GM10266 (cell line): ENCODE results near the gene RDH5.
A peak's percentile ranks its signal among the peaks of the same experiment; 100 is the strongest.

ENCODE experiments used
- DNase-seq: peaks from one replicate; pipeline ENCODE4 v3.0.0; 2012; ENCODE audit errors: extremely low spot score
- CTCF ChIP-seq: IDR thresholded peaks from 2 replicates; pipeline ENCODE4 v1.5.1; 2012; ENCODE audit warnings: mild to moderate bottlenecking, low read depth; ENCODE audit not compliant: control insufficient read depth, insufficient read depth; ENCODE audit errors: missing control alignments

Gene RDH5

GRCh38 chr12:55728939-55729818, 9.0 kb downstream of the RDH5 start, which contains the start of gene CD63:
TSS of gene CD63 (minus strand) at chr12:55729009. CDS start at chr12:55728341, 668 bp downstream.
- DNase-seq = peak; percentile 96
- peak; percentile 22 for TF ChIP-seq CTCF

- TF ChIP-seq CTCF = peak; percentile 13
- DNase-seq = peak; percentile 68
These were observed 9.9 kb downstream of the RDH5 start for GRCh38 chr12:55729819-55730818.

GRCh38 chr12:55732288-55732687, 12.1 kb downstream of the RDH5 start:
- DNase-seq = no peak
- no peak for TF ChIP-seq CTCF

GRCh38 chr12:55733021-55733555, 12.9 kb downstream of the RDH5 start:
- no peak for DNase-seq
- TF ChIP-seq CTCF = no peak

GRCh38 chr12:55733858-55734257, 13.7 kb downstream of the RDH5 start:
- TF ChIP-seq CTCF = no peak
- no peak for DNase-seq

GRCh38 chr12:55734595-55734994, 14.4 kb downstream of the RDH5 start:
- TF ChIP-seq CTCF = no peak

More at GRCh38 chr12:55734595-55734994, 14.4 kb downstream of the RDH5 start:
- DNase-seq = no peak
